ENCODE measurements around the gene RANBP3. TPM values are rescaled to one million over a fixed set of nuclear protein-coding genes. Genes with fewer than 3 reads are reported as not detected.

RANBP3 gene
- total RNA-seq, 1 experiment from 2014 or later = 59.5 TPM

- ChIA-PET POLR2A (no interaction called here), CTCF (no interaction called here)
- BruUV-seq (replicated peaks) = no TSS peak
- H3K9me3 Mint-ChIP-seq (ENCODE audit: unreplicated experiment) = no peaks in the 10 kb centered on the region
- H3K4me1 Mint-ChIP-seq (ENCODE audit: insufficient read depth, unreplicated experiment) = no peaks in the 10 kb centered on the region
- TF ChIP-seq CTCF (IDR thresholded peaks at IDR 0.05; ENCODE audit: unreplicated experiment) = no peak
- H3K27me3 Mint-ChIP-seq (ENCODE audit: insufficient read depth, unreplicated experiment) = no peaks in the 10 kb centered on the region
- DNase-seq (ENCODE audit: unreplicated experiment) = no peak
- peaks cover 42% of the 10 kb centered on the region for H3K36me3 Mint-ChIP-seq (ENCODE audit: insufficient read depth, unreplicated experiment)
- H3K4me3 Mint-ChIP-seq (ENCODE audit: unreplicated experiment) = no peak overlapping the region
- intact Hi-C loops (cut with micrococcal nuclease) = no loop called here
- H3K27ac Mint-ChIP-seq (ENCODE audit: low read depth, unreplicated experiment) = no peak overlapping the region
These were observed 48.3 kb downstream of the RANBP3 start for GRCh38 chr19:5929625-5930024.

GRCh38 chr19:5929179-5929578, 48.8 kb downstream of the RANBP3 start:
- peaks cover 46% of the 10 kb centered on the region for H3K36me3 Mint-ChIP-seq (ENCODE audit: insufficient read depth, unreplicated experiment)
- no TSS peak for BruUV-seq (replicated peaks)

GRCh38 chr19:5927441-5927821, 50.5 kb downstream of the RANBP3 start:
- Mint-ChIP-seq H3K27ac (ENCODE audit: low read depth, unreplicated experiment) (no peak overlapping the region), H3K36me3 (ENCODE audit: insufficient read depth, unreplicated experiment) (peaks cover 51% of the 10 kb centered on the region), H3K4me3 (ENCODE audit: unreplicated experiment) (no peak overlapping the region), H3K4me1 (ENCODE audit: insufficient read depth, unreplicated experiment) (no peaks in the 10 kb centered on the region), H3K9me3 (ENCODE audit: unreplicated experiment) (no peaks in the 10 kb centered on the region), H3K27me3 (ENCODE audit: insufficient read depth, unreplicated experiment) (no peaks in the 10 kb centered on the region)
- intact Hi-C loops (cut with micrococcal nuclease) = no loop called here
- POLR2A ChIA-PET = interaction anchor here (0.7 kb wide), 1 partner anchor 11 kb away, joined by 3 read pairs; no protein-coding TSS in a partner anchor
- no peak for TF ChIP-seq CTCF (IDR thresholded peaks at IDR 0.05; ENCODE audit: unreplicated experiment)
- BruUV-seq (replicated peaks) = no TSS peak
- CTCF ChIA-PET = interaction anchor here (0.6 kb wide), 1 partner anchor 133 kb away, joined by 3 read pairs; no protein-coding TSS in a partner anchor
- no peak for DNase-seq (ENCODE audit: unreplicated experiment)

More at GRCh38 chr19:5929179-5929578, 48.8 kb downstream of the RANBP3 start:
- H3K27me3 Mint-ChIP-seq (ENCODE audit: insufficient read depth, unreplicated experiment) = no peaks in the 10 kb centered on the region
- H3K4me3 Mint-ChIP-seq (ENCODE audit: unreplicated experiment) = no peak overlapping the region
- no peaks in the 10 kb centered on the region for H3K4me1 Mint-ChIP-seq (ENCODE audit: insufficient read depth, unreplicated experiment)
- CTCF ChIA-PET = no interaction called here
- TF ChIP-seq CTCF (IDR thresholded peaks at IDR 0.05; ENCODE audit: unreplicated experiment) = no peak
- H3K9me3 Mint-ChIP-seq (ENCODE audit: unreplicated experiment) = no peaks in the 10 kb centered on the region
- intact Hi-C loops (cut with micrococcal nuclease) = no loop called here
- no peak overlapping the region for H3K27ac Mint-ChIP-seq (ENCODE audit: low read depth, unreplicated experiment)
- POLR2A ChIA-PET = no interaction called here
- DNase-seq (ENCODE audit: unreplicated experiment) = no peak

GRCh38 chr19:5926641-5927440, 51.1 kb downstream of the RANBP3 start:
- ChIA-PET POLR2A (interaction anchor here (0.7 kb wide), 1 partner anchor 12 kb away, joined by 3 read pairs; no protein-coding TSS in a partner anchor), CTCF (no interaction called here)
- DNase-seq (ENCODE audit: unreplicated experiment) = no peak
- H3K27ac Mint-ChIP-seq (ENCODE audit: low read depth, unreplicated experiment) = no peak overlapping the region
- no TSS peak for BruUV-seq (replicated peaks)
- no peaks in the 10 kb centered on the region for H3K9me3 Mint-ChIP-seq (ENCODE audit: unreplicated experiment)
- H3K36me3 Mint-ChIP-seq (ENCODE audit: insufficient read depth, unreplicated experiment) = peaks cover 51% of the 10 kb centered on the region
- no peaks in the 10 kb centered on the region for H3K4me1 Mint-ChIP-seq (ENCODE audit: insufficient read depth, unreplicated experiment)
- intact Hi-C loops (cut with micrococcal nuclease) = no loop called here
- no peak overlapping the region for H3K4me3 Mint-ChIP-seq (ENCODE audit: unreplicated experiment)
- TF ChIP-seq CTCF (IDR thresholded peaks at IDR 0.05; ENCODE audit: unreplicated experiment) = no peak
- no peaks in the 10 kb centered on the region for H3K27me3 Mint-ChIP-seq (ENCODE audit: insufficient read depth, unreplicated experiment)

Data from MCF 10A (cell line).